ENCODE measurements around the gene NEU4. TPM values are rescaled to one million over a fixed set of nuclear protein-coding genes. Genes with fewer than 3 reads are reported as not detected.

NEU4 gene
- total and polyA plus RNA-seq, 2 of the 4 experiments (the other 2 are of a cell fraction) = not detected

DNA sequence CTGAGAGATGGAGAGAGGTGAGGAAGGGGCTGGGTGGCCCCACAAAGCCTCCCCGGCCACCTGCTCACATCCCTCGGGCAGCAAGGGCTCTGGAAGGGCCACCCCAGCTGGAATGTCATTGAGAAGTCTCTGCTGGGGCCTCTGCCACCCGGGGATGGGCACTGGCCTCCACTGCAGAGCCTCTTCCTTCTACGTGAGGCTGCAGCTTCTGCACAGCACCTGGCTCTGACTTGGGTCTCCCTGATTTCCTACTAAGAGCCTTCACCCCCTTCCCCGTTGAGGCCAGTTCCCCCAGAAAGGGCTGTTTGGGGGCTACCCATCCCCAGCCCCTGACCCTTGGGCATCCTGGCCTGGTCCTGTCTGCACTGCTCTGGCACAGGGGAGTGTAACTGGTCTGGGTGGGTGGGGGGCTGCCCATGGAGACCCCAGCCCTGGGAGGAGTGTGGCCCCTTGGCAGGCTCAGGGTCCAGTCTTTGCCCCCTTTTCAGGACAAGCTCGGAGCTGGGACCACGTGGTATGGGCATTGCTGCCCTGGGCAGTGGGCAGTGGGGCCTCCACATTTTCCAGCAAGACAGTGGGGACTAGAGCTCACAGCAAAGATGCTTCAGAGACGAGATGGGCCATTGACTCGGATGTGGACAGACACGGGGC is 44.1 kb downstream of the NEU4 start:
- POLR2A ChIA-PET (ENCODE audit: unreplicated experiment) = no interaction called here
- no peaks in the 10 kb centered on the region for H4K20me1 ChIP-seq (ENCODE audit: insufficient read depth, low read length)

More for the DNA sequence above, 44.1 kb downstream of the NEU4 start:
- Histone ChIP-seq H2AK9ac (replicated peaks; ENCODE audit: low read depth, low read length, poor library complexity) (no peak overlapping the region), H3K4ac (ENCODE audit: low read depth, low read length) (no peak overlapping the region), H3K27ac (ENCODE audit: insufficient read depth, low read length) (no peak overlapping the region), H3K79me1 (ENCODE audit: low read depth in 1 of 2, low read length in 2 of 2) (no peaks in the 10 kb centered on the region), H3K27me3 (ENCODE audit: control insufficient read depth, insufficient read depth, low read length) (peaks cover 5% of the 10 kb centered on the region; the same call in 1 of the 2 replicates), H3K56ac (ENCODE audit: extremely low read depth, insufficient read depth, low read length) (no peak overlapping the region), H4K5ac (ENCODE audit: low read depth, low read length) (no peak overlapping the region), H2AFZ (replicated peaks; ENCODE audit: low read length, poor library complexity) (peak overlapping the region; percentile 19), H4K91ac (ENCODE audit: insufficient read depth, low read depth, low read length) (no peak overlapping the region), H2BK120ac (ENCODE audit: low read depth, low read length) (no peak overlapping the region), H2BK20ac (ENCODE audit: low read depth, low read length) (no peak overlapping the region), H2BK5ac (ENCODE audit: low read depth, low read length, poor library complexity, severe bottlenecking) (no peak overlapping the region), H2AK5ac (ENCODE audit: low read depth, low read length) (no peak overlapping the region), H3K4me2 (ENCODE audit: low read depth, low read length) (no peak overlapping the region), H3K4me3 (ENCODE audit: insufficient read depth, low read depth, low read length) (no peak overlapping the region), H3K4me1 (ENCODE audit: control insufficient read depth, insufficient read depth, low read length) (peaks cover 3% of the 10 kb centered on the region), H3K9ac (ENCODE audit: low read depth, low read length) (no peak overlapping the region), H3K36me3 (ENCODE audit: control insufficient read depth, insufficient read depth, low read length) (no peaks in the 10 kb centered on the region), H3K18ac (ENCODE audit: low read depth, low read length) (no peak overlapping the region), H3K23ac (ENCODE audit: low read depth, low read length) (no peak overlapping the region), H3K9me1 (ENCODE audit: insufficient read depth, low read length) (no peaks in the 10 kb centered on the region), H4K8ac (ENCODE audit: low read depth in 2 of 2, low read length in 2 of 2) (no peak overlapping the region), H3K14ac (replicated peaks; ENCODE audit: low read depth, low read length) (no peak overlapping the region), H2BK15ac (ENCODE audit: low read depth, low read length) (no peak overlapping the region), H3K9me3 (ENCODE audit: control insufficient read depth, insufficient read depth, low read length) (no peaks in the 10 kb centered on the region)
- dilution Hi-C loops (cut with HindIII; ENCODE audit: low sequenced_read_pairs, unreplicated experiment) = no loop called here
- WGBS, 2 experiments (ENCODE audit: extremely low coverage in 2 of 2, insufficient read length in 1 of 2) = 82% methylated on average over 5 of the region's 10 CpGs; no CpG with 5 or more reads in 1 of the 2 experiments
- no peak for TF ChIP-seq SMC3 (IDR thresholded peaks at IDR 0.05; ENCODE audit: low read depth, low read length)
- no peak for TF ChIP-seq MAFK (IDR thresholded peaks at IDR 0.05; ENCODE audit: low read depth, low read length)
- TF ChIP-seq, protein P1, sequence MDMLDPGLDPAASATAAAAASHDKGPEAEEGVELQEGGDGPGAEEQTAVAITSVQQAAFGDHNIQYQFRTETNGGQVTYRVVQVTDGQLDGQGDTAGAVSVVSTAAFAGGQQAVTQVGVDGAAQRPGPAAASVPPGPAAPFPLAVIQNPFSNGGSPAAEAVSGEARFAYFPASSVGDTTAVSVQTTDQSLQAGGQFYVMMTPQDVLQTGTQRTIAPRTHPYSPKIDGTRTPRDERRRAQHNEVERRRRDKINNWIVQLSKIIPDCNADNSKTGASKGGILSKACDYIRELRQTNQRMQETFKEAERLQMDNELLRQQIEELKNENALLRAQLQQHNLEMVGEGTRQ (IDR thresholded peaks at IDR 0.05; ENCODE audit: low read depth, low read length) = no peak
- TF ChIP-seq NFE2L2 (IDR thresholded peaks at IDR 0.05; ENCODE audit: low read depth, low read length) = no peak
- TF ChIP-seq CHD1 (IDR thresholded peaks at IDR 0.05; ENCODE audit: low read depth, low read length) = no peak
- TF ChIP-seq CEBPB (IDR thresholded peaks at IDR 0.05; ENCODE audit: low read depth, low read length) = no peak
- no peak for TF ChIP-seq MXI1 (IDR thresholded peaks at IDR 0.05; ENCODE audit: borderline replicate concordance, low read depth, low read length)
- TF ChIP-seq, protein P2, sequence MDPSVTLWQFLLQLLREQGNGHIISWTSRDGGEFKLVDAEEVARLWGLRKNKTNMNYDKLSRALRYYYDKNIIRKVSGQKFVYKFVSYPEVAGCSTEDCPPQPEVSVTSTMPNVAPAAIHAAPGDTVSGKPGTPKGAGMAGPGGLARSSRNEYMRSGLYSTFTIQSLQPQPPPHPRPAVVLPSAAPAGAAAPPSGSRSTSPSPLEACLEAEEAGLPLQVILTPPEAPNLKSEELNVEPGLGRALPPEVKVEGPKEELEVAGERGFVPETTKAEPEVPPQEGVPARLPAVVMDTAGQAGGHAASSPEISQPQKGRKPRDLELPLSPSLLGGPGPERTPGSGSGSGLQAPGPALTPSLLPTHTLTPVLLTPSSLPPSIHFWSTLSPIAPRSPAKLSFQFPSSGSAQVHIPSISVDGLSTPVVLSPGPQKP (IDR thresholded peaks at IDR 0.05; ENCODE audit: borderline replicate concordance, low read depth, low read length) = no peak
- no peak for TF ChIP-seq FOS (IDR thresholded peaks at IDR 0.05; ENCODE audit: low read depth, low read length)
- no peak for TF ChIP-seq POLR2A (IDR thresholded peaks at IDR 0.05; ENCODE audit: low read depth, low read length)
- TF ChIP-seq RFX5 (IDR thresholded peaks at IDR 0.05; ENCODE audit: low read depth, low read length) = no peak
- no peak for TF ChIP-seq BHLHE40 (IDR thresholded peaks at IDR 0.05; ENCODE audit: low read depth, low read length)
- TF ChIP-seq RAD21 (IDR thresholded peaks at IDR 0.05; ENCODE audit: low read length) = no peak
- TF ChIP-seq, protein P3, sequence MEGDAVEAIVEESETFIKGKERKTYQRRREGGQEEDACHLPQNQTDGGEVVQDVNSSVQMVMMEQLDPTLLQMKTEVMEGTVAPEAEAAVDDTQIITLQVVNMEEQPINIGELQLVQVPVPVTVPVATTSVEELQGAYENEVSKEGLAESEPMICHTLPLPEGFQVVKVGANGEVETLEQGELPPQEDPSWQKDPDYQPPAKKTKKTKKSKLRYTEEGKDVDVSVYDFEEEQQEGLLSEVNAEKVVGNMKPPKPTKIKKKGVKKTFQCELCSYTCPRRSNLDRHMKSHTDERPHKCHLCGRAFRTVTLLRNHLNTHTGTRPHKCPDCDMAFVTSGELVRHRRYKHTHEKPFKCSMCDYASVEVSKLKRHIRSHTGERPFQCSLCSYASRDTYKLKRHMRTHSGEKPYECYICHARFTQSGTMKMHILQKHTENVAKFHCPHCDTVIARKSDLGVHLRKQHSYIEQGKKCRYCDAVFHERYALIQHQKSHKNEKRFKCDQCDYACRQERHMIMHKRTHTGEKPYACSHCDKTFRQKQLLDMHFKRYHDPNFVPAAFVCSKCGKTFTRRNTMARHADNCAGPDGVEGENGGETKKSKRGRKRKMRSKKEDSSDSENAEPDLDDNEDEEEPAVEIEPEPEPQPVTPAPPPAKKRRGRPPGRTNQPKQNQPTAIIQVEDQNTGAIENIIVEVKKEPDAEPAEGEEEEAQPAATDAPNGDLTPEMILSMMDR (conservative IDR thresholded peaks at IDR 0.05; ENCODE audit: low read depth, low read length) = no peak
- no peak for TF ChIP-seq MAZ (IDR thresholded peaks at IDR 0.05; ENCODE audit: borderline replicate concordance, low read depth, low read length)
- TF ChIP-seq RCOR1 (IDR thresholded peaks at IDR 0.05; ENCODE audit: insufficient replicate concordance, low read length) = no peak
- CTCF ChIA-PET = no interaction called here
- no peak for ATAC-seq (ENCODE audit: low read depth)
- no peak for DNase-seq
- no TSS peak for BruUV-seq (replicated peaks)
- in situ Hi-C loops (cut with MboI; ENCODE audit: low sequenced_read_pairs) = no loop called here
- intact Hi-C loops (cut with micrococcal nuclease) = no loop called here
